Lower leg skin (tissue), 4 donors: Measurements from ENCODE around the gene ABCC8. TPM values are rescaled to one million over a fixed set of nuclear protein-coding genes. Genes with fewer than 3 reads are reported as not detected.

Experiments used
- DNase-seq, 2 donors: peaks; one replicate each; pipeline ENCODE4 v3.0.0-alpha.2; 2019; ENCODE audit warnings: low spot score in 2 of 2
- H3K4me3 ChIP-seq: fragments of 200-600 bp; sonication (generic); 2 replicates; pipeline ENCODE4 v1.5.1; 2017; ENCODE audit warnings: mild to moderate bottlenecking, low read depth; ENCODE audit not compliant: poor library complexity, severe bottlenecking
- POLR2A ChIP-seq, 2 donors: fragments of 450-650 bp; IDR thresholded peaks; one replicate each; pipeline ENCODE4 v1.6.1; 2016 to 2017; ENCODE audit warnings: antibody characterized with exemption in 2 of 2, mild to moderate bottlenecking in 1 of 2, moderate library complexity in 1 of 2
- whole genome bisulfite sequencing, 2 donors: methylation state at CpG; one replicate each; pipeline ENCODE4 v1.1.5; 2018; 5-methylcytosine and 5-hydroxymethylcytosine counted together
- intact Hi-C: fragments of 100-400 bp; cut with DNase I; formaldehyde crosslinking; loops from one replicate; pipeline ENCODE4 v1.15.0; 2023; ENCODE audit warnings: low total_unique reads
- total RNA-seq, 4 donors: library from RNA; depleted of rRNA; stranded (reverse); fragments of >200 nt; gene quantifications; one replicate each; pipeline ENCODE4 v1.1.0, GENCODE V29; 2016
- TF ChIP-seq, protein P1 (sequence below), 3 donors: fragments of 450-650 bp; IDR thresholded peaks; one replicate each; pipeline ENCODE4 v1.5.1; 2016; ENCODE audit warnings: antibody characterized with exemption in 3 of 3, mild to moderate bottlenecking in 3 of 3, moderate library complexity in 2 of 3

ABCC8 gene
- total RNA-seq, 4 donors from 2014 or later, result 0.11 to 0.34 (median 0.26) TPM; not detected in 1

DNA sequence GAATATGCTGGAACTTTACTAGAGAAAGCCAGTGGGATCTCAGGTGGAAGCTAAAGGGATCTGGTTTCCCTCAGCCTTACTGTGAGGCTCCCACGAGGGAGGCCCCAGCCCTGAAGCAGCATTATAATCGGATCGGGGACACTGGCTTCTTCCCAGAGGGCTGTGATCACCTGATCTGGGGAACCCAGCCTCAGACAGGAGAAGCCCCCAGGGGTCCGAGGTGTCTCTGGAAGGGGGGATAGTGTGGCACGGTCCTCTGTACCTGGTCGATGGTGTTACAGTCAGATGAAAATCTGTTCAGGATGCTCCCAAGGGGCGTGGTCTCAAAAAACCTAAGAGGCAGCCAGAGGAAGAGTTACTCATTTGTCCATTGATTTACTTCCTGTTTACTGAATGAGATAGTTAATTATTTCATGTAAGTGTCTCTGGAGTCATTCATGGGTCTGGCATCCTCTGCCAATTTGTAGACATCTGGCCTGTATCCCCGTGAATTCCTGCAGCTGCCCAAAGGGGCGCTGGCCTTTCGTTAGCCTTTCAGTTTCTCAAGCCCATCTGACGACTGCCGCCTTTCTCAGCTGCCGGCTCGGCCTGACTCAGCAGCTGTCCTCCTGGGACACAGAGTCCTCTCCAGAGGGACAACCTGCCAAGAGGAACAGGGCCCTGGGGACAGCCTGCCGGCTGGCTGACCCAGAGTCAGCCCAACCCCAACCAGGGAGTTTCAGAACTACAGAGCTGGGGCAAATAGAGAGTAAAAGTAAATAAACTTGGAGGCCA is 71.2 kb downstream of the ABCC8 start:
- TF ChIP-seq, protein P1, sequence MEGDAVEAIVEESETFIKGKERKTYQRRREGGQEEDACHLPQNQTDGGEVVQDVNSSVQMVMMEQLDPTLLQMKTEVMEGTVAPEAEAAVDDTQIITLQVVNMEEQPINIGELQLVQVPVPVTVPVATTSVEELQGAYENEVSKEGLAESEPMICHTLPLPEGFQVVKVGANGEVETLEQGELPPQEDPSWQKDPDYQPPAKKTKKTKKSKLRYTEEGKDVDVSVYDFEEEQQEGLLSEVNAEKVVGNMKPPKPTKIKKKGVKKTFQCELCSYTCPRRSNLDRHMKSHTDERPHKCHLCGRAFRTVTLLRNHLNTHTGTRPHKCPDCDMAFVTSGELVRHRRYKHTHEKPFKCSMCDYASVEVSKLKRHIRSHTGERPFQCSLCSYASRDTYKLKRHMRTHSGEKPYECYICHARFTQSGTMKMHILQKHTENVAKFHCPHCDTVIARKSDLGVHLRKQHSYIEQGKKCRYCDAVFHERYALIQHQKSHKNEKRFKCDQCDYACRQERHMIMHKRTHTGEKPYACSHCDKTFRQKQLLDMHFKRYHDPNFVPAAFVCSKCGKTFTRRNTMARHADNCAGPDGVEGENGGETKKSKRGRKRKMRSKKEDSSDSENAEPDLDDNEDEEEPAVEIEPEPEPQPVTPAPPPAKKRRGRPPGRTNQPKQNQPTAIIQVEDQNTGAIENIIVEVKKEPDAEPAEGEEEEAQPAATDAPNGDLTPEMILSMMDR (IDR thresholded peaks at IDR 0.05), result no peak
- TF ChIP-seq POLR2A (IDR thresholded peaks at IDR 0.05), result no peak
- H3K4me3 ChIP-seq, result no peak overlapping the region
- peak; percentile 58 to 90 for DNase-seq
- intact Hi-C loops, result no loop called here
- WGBS, 2 donors, result 42 to 47% methylated on average over 15 of the region's 15 CpGs

DNA sequence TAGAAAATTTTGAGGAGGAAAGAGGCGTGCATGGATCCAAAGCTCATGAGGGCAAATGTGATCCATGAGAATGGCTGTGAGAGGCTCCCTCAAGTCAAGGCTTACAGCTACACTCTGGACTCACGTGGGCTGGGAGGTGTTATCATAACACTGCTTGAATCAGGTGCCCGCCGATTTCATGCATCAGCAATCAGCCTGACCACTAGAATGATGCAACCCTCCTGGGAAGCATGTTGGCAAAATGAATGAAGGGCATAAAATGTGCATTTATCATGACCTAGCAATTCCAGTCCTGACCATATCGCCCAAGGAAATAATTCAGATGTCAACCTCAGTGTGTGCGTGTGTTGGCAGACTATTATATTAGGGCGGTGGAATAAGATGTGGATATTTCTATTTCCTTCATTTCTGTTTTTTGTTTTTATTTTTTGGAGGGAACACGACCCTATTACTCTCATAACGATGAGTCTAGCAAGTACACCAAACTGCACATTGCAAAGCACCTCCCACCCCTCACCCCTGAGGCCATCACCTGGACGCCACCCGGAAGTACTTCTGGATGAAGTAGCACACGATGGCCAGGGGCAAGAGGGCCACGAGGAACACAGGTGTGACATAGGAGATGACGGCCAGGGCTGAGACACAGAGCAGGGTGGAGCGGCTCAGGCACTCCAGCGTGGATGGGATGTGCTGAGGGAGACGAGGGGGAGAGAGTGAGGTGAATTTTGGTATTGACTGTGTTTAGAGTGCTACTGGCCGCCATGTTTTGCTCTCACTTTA is 72.5 kb downstream of the ABCC8 start:
- DNase-seq, result no peak
- intact Hi-C loops, result no loop called here
- H3K4me3 ChIP-seq, result no peak overlapping the region
- 78% methylated on average over 18 of the region's 18 CpGs for WGBS, 2 donors
- no peak for TF ChIP-seq POLR2A (IDR thresholded peaks at IDR 0.05)
- TF ChIP-seq, protein P1 (IDR thresholded peaks at IDR 0.05), result no peak

DNA sequence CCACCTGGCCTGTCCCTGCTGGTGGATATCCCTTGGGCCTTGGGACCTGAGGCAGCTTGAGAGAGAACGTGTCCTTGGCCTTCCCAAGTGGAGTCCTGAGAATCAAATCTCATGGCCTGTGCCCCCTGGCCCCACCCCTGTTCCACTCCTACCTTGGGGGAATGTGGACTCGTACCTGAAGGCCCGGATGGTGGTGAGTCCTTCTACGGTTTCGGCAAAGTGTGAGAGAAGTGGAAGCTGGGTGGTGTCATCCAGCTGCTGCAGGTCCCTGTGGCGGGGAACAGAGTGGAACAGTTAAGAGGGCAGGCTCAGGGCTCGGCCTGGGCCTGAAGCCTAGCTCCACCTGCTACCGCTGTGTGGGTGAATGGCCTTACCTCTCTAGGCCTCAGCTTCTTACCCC is 74.2 kb downstream of the ABCC8 start:
- WGBS, 2 donors, result 90 to 95% methylated on average over 8 of the region's 8 CpGs
- no peak for TF ChIP-seq POLR2A (IDR thresholded peaks at IDR 0.05)
- TF ChIP-seq, protein P1 (IDR thresholded peaks at IDR 0.05), result no peak
- no peak overlapping the region for H3K4me3 ChIP-seq
- no peak for DNase-seq
- intact Hi-C loops, result no loop called here

DNA sequence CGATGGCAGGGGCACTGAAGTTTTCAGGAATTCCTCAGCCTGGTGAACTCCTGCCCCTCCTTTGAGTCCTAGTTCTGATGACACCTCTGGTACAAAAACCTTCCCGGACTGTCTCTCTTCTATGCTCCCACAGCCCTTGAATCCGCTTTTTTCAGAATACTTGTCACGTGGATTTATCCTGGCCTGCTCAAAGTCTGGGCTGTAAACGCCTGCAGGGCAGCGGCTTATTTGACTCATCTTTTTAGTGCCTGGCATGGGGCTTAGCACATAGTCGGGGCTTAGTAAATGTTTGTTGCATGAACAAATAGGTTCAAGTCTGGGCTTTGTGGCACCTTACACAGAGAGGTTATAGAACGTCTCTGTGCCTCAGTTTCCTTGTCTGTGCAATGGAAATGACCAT is 74.8 kb downstream of the ABCC8 start:
- 76 to 79% methylated on average over 8 of the region's 8 CpGs for whole genome bisulfite sequencing, 2 donors
- TF ChIP-seq, protein P1 (IDR thresholded peaks at IDR 0.05), result no peak
- no peak for DNase-seq
- intact Hi-C loops, result no loop called here
- no peak overlapping the region for H3K4me3 ChIP-seq

DNA sequence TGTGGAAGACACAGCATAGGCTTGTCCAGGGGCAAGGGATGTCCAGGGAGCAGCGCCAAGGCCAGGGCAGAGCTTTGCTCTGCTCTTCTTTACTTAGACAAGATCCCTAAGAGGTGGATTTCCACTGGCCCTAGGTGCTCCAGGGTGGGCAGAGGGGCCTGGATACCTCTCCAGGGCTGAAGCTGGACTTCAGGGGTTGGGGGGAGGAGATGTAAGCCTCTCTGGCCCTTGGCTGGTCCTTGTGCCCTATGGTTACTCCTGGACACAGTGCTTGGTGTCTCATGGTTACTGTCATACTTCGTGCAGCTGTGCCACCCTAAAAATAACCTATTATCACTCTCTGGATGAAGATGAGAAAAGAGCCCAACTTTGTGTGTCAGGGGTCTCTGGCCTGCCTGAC is 75.3 kb downstream of the ABCC8 start:
- intact Hi-C loops, result no loop called here
- H3K4me3 ChIP-seq, result no peak overlapping the region
- no peak for TF ChIP-seq POLR2A (IDR thresholded peaks at IDR 0.05)
- TF ChIP-seq, protein P1 (IDR thresholded peaks at IDR 0.05), result no peak
- WGBS, 2 donors, result 87 to 93% methylated on average over 2 of the region's 2 CpGs
- no peak for DNase-seq
